ENCODE data around the gene SGF29. TPM values are rescaled to one million over a fixed set of nuclear protein-coding genes. Genes with fewer than 3 reads are reported as not detected.

The SGF29 gene
- total and polyA plus RNA-seq, 2 of the 4 experiments (the other 2 are of a cell fraction): 4.3 to 7.7 TPM

DNA sequence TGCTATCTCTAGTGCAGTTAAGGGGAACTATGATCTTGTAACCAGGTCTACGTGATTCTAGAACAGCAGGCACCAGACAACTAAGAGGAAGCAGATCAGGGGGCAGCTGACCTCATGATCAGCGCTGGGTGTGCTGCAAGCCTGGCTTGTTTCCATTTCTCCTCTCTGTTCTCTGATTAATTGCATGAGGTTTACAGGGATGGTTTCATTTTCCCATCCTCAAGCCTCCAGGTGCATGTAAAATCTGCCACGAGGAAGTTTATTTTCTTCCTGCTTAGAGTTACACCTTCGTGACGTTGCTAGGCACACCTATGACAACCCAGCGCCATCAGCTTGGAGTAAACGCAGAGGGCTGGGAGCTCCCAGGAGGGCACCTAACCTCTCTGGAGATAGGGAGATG, 10.6 kb upstream of the SGF29 start:
- Histone ChIP-seq H3K27me3 (ENCODE audit: control insufficient read depth, insufficient read depth, low read length) (peaks cover 2% of the 10 kb centered on the region), H3K4me3 (ENCODE audit: insufficient read depth, low read depth, low read length) (no peak overlapping the region), H3K9me3 (ENCODE audit: control insufficient read depth, insufficient read depth, low read length) (no peaks in the 10 kb centered on the region), H3K23ac (ENCODE audit: low read depth, low read length) (no peak overlapping the region), H3K4me2 (ENCODE audit: low read depth, low read length) (no peak overlapping the region), H4K5ac (ENCODE audit: low read depth, low read length) (no peak overlapping the region), H3K27ac (ENCODE audit: insufficient read depth, low read length) (no peak overlapping the region), H3K4ac (ENCODE audit: low read depth, low read length) (no peak overlapping the region), H3K9me1 (ENCODE audit: insufficient read depth, low read length) (peaks cover 3% of the 10 kb centered on the region; the same call in 1 of the 2 replicates), H3K9ac (ENCODE audit: low read depth, low read length) (no peak overlapping the region), H2AK9ac (replicated peaks; ENCODE audit: low read depth, low read length, poor library complexity) (no peak overlapping the region), H2BK5ac (ENCODE audit: low read depth, low read length, poor library complexity, severe bottlenecking) (no peak overlapping the region), H4K20me1 (ENCODE audit: insufficient read depth, low read length) (no peaks in the 10 kb centered on the region), H3K18ac (ENCODE audit: low read depth, low read length) (no peak overlapping the region), H2AFZ (replicated peaks; ENCODE audit: low read length, poor library complexity) (no peak overlapping the region), H2BK15ac (ENCODE audit: low read depth, low read length) (no peak overlapping the region), H3K14ac (replicated peaks; ENCODE audit: low read depth, low read length) (no peak overlapping the region), H2AK5ac (ENCODE audit: low read depth, low read length) (no peak overlapping the region), H3K56ac (ENCODE audit: extremely low read depth, insufficient read depth, low read length) (no peak overlapping the region), H3K79me1 (ENCODE audit: low read depth in 1 of 2, low read length in 2 of 2) (peaks cover 4 to 6% of the 10 kb centered on the region in 2 experiments), H4K91ac (ENCODE audit: insufficient read depth, low read depth, low read length) (no peak overlapping the region), H2BK120ac (ENCODE audit: low read depth, low read length) (no peak overlapping the region), H3K36me3 (ENCODE audit: control insufficient read depth, insufficient read depth, low read length) (no peaks in the 10 kb centered on the region), H3K4me1 (ENCODE audit: control insufficient read depth, insufficient read depth, low read length) (peaks cover 4% of the 10 kb centered on the region), H4K8ac (ENCODE audit: low read depth in 2 of 2, low read length in 2 of 2) (no peak overlapping the region), H2BK20ac (ENCODE audit: low read depth, low read length) (no peak overlapping the region)
- ATAC-seq (ENCODE audit: low read depth) (no peak), DNase-seq (no peak)
- ChIA-PET POLR2A (ENCODE audit: unreplicated experiment) (no interaction called here), CTCF (no interaction called here)
- TF ChIP-seq, protein P1, sequence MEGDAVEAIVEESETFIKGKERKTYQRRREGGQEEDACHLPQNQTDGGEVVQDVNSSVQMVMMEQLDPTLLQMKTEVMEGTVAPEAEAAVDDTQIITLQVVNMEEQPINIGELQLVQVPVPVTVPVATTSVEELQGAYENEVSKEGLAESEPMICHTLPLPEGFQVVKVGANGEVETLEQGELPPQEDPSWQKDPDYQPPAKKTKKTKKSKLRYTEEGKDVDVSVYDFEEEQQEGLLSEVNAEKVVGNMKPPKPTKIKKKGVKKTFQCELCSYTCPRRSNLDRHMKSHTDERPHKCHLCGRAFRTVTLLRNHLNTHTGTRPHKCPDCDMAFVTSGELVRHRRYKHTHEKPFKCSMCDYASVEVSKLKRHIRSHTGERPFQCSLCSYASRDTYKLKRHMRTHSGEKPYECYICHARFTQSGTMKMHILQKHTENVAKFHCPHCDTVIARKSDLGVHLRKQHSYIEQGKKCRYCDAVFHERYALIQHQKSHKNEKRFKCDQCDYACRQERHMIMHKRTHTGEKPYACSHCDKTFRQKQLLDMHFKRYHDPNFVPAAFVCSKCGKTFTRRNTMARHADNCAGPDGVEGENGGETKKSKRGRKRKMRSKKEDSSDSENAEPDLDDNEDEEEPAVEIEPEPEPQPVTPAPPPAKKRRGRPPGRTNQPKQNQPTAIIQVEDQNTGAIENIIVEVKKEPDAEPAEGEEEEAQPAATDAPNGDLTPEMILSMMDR (conservative IDR thresholded peaks at IDR 0.05; ENCODE audit: low read depth, low read length): no peak
- no peak for TF ChIP-seq MAFK (IDR thresholded peaks at IDR 0.05; ENCODE audit: low read depth, low read length)
- TF ChIP-seq RCOR1 (IDR thresholded peaks at IDR 0.05; ENCODE audit: insufficient replicate concordance, low read length): no peak
- no peak for TF ChIP-seq RFX5 (IDR thresholded peaks at IDR 0.05; ENCODE audit: low read depth, low read length)
- TF ChIP-seq CHD1 (IDR thresholded peaks at IDR 0.05; ENCODE audit: low read depth, low read length): no peak
- TF ChIP-seq NFE2L2 (IDR thresholded peaks at IDR 0.05; ENCODE audit: low read depth, low read length): no peak
- no peak for TF ChIP-seq FOS (IDR thresholded peaks at IDR 0.05; ENCODE audit: low read depth, low read length)
- TF ChIP-seq MXI1 (IDR thresholded peaks at IDR 0.05; ENCODE audit: borderline replicate concordance, low read depth, low read length): no peak
- no peak for TF ChIP-seq CEBPB (IDR thresholded peaks at IDR 0.05; ENCODE audit: low read depth, low read length)
- no peak for TF ChIP-seq MAZ (IDR thresholded peaks at IDR 0.05; ENCODE audit: borderline replicate concordance, low read depth, low read length)
- no peak for TF ChIP-seq BHLHE40 (IDR thresholded peaks at IDR 0.05; ENCODE audit: low read depth, low read length)
- TF ChIP-seq, protein P2, sequence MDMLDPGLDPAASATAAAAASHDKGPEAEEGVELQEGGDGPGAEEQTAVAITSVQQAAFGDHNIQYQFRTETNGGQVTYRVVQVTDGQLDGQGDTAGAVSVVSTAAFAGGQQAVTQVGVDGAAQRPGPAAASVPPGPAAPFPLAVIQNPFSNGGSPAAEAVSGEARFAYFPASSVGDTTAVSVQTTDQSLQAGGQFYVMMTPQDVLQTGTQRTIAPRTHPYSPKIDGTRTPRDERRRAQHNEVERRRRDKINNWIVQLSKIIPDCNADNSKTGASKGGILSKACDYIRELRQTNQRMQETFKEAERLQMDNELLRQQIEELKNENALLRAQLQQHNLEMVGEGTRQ (IDR thresholded peaks at IDR 0.05; ENCODE audit: low read depth, low read length): no peak
- no peak for TF ChIP-seq RAD21 (IDR thresholded peaks at IDR 0.05; ENCODE audit: low read length)
- TF ChIP-seq POLR2A (IDR thresholded peaks at IDR 0.05; ENCODE audit: low read depth, low read length): no peak
- TF ChIP-seq SMC3 (IDR thresholded peaks at IDR 0.05; ENCODE audit: low read depth, low read length): no peak
- intact Hi-C loops (cut with micrococcal nuclease) (no loop called here), in situ Hi-C loops (cut with MboI; ENCODE audit: low sequenced_read_pairs) (loop anchor here (10.0 kb wide), 1 partner anchor 218 kb away; no protein-coding TSS in a partner anchor), dilution Hi-C loops (cut with HindIII; ENCODE audit: low sequenced_read_pairs, unreplicated experiment) (no loop called here)
- no CpG with 5 or more reads among the region's 7 CpGs for WGBS, 2 experiments (ENCODE audit: extremely low coverage in 2 of 2, insufficient read length in 1 of 2)
- no TSS peak for BruUV-seq (replicated peaks)

Measured in IMR-90 (cell line).